ENCODE results near the gene SLC9A3.

The SLC9A3 gene

DNA sequence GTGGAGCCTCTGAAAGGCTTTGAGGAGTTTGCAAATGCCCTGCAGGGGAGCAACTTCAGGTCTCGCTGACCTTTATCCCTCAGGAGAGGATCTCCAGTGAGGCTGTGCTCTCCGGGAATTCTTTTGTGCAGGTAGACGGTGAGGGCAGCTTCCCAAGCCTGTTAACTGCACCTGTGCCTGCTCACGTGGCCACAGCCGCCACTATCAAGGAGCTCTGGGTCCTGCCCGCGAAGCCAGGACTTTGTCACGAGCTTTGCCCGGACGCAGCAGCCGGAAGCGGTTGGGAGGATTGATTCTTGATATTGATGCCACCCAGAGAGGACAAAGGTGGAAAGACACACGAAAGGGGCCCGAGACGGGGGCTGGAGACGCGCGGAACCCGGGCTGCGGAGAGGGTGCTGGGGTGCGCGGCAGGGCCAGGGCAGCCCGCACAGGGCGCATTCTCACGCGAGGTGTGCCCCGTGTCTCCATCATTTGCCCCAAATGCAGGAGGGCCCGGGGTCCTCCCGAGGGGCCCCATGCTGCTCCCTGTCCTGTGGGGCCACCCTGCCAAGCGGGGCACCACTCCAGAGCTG lies 18.2 kb downstream of the SLC9A3 start:
- no peak for DNase-seq (ENCODE audit: low spot score)

DNA sequence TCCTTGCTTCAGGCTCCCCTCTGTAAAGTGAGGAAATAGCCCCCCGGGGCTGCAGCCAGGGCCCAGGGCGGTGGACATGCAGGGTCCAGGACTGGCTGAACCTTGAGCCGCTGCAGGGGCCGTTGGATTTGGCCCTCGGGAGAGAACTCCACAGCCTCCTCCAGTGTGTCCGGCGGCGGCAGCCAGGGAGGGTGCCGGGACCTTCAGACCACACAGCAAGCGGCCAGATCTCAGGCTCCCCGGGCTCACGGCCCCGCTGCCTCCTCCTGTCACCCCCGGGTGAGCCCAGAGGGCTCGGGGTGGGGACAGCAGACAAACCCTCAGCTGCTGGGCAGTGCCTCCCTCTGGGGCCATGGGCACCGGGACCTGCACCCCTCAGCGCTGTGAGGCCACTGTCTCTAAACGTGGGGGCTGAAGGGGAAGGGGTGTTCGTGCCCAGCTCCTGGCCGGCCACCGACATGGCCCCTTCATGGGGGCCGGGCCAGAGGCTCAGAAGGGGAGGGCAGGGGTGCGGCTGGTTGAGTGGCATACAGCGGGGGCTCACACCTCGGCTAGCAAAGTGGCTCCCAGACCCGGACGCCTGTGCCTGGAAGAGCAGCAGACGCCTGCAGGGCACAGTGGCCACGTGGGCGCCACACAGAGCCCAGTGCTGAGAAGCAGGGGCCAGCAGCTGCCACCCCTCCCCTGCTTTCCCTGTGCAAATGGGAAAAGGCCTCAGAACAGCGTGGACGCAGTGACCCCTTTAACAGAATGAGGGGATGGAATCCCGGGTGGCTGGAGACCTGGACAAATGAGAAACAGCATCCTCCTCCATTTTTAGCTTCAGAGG lies 19.7 kb downstream of the SLC9A3 start:
- DNase-seq (ENCODE audit: low spot score): no peak

DNA sequence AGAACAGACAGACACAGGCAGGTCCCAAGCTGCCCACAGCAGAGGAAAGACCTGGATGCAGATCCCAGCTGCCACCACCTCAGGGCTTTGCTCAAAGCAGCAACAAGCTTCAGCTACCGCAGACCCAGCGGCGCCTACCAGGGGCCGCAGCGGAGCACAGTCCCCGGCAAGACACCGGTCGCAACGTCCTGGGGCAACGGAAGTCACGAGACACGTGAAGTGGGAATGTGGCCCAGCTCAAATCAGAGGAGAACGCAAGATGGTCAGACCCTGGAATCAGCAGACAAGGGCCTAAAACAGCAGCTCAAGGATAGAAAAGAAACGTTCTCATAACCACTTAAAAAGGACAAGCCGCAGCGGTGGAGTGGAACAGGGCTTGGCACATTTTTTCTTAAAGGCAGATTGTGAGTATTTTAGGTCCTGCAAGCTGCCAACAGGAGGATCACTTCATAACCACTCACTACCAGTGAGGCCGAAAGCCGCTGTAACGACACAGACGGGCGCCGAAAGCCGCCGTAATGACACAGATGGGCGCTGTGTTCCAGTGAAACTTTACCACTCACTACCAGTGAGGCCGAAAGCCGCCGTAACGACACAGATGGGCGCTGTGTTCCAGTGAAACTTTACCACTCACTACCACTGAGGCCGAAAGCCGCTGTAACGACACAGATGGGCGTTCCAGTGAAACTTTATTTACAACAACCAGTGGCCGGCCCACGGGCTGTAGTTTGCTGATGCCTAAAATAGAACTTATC lies 21.7 kb downstream of the SLC9A3 start:
- no peak for DNase-seq (ENCODE audit: low spot score)

DNA sequence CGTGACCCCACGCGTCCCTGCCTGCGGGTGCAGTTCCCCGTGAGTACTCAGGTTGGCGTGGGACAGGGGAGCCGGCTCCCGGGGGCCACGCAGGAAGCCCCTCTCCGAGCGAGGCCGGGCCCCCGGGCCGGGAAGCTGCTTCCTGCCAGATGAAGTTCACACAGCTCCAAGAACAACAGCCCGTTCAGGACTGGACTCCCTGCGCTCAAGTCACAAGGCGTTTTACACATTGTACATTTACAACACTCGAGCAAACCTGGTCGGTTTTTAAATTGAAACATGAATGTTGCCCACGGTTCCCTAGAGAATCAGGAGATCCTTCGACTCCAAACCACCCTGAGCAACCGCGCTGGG lies 22.4 kb downstream of the SLC9A3 start:
- no peak for DNase-seq (ENCODE audit: low spot score)

DNA sequence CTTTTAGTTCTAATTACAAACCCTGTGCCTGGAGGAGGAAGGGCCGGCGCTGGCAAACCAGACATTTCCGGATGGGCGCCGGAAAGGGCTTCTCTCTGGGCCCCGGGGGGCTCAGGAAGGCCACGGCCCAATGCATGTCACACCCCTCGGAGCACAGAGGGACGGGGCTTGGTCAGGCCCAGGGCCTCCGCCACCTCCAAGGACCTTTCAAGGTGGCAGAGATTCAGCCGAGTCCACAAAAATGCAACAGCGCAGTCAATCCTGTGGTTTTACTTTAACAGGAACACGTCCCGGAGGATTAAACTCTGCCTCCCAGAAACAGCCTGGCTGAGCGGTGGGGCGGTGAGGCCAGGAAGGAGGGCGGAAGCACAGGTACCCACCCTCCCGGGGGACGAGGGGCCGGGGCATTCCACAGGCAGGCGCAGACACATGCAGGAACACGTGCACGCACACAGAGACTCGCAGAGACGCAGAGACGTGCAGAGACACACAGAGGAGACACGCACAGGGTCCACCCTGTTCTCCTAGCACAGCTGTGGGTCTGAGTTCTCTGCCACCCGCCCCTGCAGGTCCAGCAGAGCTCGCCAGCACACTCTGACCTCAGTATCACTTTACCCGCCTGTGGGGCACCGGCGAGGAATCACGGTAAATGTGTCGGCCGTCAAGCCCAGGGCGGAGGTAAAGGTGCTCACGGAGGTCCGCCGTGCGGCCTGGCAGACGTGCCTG lies 23.0 kb downstream of the SLC9A3 start:
- no peak for DNase-seq (ENCODE audit: low spot score)

DNA sequence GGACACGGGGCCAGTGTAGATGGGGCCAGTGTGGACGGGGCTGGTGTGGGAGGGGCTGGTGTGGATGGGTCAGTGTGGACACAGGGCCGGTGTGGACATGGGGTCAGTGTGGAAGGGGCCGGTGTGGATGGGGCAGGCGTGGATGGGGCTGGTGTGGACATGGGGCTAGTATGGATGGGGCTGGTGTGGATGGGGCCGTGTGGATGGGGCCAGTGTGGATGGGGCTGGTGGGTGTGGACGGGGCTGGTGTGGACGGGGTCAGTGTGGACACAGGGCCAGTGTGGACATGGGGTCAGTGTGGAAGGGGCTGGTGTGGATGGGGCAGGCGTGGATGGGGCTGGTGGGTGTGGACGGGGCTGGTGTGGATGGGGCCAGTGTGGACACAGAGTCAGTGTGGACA lies 23.8 kb downstream of the SLC9A3 start:
- no peak for DNase-seq (ENCODE audit: low spot score)

DNA sequence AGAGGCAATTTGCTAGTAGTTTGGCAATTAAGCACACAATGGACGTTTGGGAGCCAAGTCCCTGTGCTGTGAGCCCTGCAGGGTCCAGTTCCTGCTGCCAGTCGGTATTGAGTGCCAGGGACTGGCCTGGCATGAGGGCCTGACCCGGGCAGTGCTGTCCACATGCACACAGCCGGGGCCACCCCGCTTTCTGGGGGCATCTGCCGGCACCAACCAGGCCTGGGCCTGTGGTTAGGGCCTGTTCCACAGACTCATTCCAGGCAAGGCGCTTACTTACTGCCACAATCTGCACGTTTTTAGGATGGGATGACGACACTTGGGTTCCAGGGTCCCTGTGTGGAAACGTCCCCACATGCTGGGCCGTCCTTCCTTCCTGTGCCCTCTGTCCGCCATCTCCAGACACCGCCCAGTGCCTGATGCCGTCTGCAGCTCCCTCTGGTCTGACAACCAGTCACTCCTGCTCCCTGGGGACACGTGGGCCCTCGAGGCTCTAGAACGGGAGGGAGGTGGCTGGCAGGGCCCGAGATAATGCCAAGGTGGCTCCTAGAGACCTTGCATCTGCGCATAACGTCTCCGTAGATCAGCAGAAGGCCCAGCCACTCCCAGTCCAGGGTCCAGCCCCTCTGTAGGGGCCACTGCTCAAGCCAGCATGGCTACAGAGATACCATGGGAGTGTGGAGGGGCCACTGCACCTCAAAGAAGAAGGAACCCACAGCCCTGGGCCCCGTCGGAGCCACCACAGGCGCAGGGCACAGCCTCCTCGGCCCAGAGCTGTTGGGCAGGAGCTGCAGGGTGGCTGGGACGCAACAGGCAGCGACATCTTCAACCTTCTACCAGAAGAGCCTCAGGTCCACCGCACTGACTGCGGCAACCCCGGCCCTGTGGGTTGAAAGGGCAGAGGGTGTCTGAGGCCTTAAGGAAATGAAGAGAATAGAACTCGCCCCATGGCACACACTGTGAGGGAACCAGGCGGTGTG lies 24.7 kb downstream of the SLC9A3 start:
- DNase-seq (ENCODE audit: low spot score): no peak

DNA sequence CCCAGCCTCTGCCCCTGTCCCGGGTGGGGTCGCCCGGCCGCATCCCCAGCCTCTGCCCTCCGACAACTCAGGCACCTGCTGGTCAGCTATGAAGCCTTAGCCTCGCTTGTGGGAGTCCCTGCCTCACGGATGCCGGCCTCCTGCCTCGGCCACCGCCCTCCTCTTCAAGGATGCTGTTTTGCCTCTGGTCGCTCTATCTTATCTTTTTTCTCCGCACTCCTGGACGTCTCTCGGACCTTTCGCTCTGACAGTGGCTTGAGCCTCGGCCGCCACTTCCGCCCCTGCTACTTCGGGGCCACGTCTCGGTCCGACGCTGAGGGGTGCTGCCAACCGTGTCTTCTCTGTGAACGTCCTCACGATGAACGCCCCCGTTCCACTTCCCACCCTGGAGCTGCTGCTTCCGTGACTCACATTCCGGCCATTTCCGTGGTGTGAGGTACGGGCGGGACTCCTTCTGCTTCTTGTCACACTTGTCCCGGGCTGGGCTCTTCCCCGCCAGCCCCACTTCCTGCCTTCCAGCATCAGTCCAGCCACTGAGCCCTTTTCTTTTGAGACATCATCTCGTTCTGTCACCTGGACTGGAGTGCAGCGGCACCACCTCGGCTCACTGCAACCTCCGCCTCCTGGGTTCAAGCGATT lies 26.3 kb downstream of the SLC9A3 start:
- DNase-seq (ENCODE audit: low spot score): no peak

DNA sequence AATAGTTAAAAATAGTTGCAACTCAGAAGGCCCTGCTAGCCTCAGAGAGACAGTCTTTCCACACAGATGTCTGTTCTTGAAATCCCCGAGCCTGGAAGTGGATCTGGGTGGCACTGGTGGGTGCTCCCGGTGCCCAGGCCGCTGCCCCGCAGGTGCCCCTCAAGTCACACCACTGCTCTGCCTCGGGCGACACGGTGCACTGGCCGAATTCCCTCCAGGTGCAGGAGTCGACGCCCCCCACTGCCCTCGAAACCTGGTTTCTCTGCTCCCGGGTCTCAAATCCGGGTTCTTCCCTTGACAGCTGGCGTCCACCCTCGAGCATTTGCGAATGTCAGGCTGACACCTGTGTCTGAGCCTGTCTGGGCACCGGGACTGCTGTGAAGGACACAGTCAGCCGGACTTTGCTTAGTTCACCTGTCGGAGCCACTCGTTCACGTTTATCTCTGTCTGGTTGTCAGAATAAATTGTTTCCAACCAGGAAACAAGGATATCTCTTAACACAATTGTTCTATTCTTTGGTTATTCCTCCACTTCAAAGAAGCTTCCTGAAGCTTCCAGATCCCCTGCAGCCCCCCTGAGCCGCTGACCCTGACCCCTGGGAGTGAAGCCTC lies 27.1 kb downstream of the SLC9A3 start:
- DNase-seq (ENCODE audit: low spot score): no peak

DNA sequence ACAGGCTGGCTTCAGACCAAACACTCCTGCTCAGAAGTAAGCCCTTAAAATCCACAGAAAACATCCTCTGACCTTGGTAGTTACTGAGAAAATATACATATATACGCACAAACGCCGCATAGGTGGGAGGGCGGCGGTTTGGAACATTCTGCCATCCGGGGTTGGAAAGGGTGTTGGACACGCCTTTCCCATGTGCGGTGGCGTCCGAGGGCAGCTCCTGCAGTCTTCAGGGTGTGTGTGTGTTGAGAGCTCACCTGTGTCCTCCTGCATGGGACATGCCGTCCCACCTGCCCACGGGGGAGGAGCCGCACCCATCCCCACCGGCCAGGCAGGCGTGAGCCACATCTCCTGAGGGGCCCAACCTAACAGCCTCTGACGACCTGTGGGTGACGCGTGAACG lies 28.2 kb downstream of the SLC9A3 start:
- no peak for DNase-seq (ENCODE audit: low spot score)

DNA sequence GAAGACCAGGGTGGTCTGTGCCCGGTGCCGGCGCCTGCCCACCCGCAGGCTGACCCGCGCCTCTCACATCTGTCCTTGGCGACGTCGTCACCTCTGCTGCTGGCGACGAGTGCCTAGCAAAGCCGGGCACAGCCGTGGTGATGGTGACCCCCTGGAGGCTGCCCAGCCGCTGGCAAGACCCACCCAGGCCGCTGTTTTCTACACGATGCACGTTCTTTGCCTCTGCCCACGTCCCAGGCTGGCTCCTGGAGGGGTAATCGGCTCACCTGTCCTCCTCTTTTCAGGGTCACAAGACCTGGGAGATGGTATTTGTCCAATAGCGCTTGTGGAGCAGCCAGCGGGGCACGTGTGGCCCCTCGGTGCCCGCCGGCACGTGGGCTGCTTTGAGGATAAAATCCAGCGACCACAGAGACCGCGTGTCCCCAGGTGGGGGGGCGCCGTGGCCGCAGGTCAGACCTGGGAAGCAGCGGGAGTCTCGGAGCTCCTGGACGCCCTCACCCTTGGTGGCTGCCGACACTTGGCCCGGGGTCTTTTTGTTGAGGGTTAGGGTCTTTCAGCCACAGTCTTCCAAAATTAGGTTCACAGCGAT lies 29.5 kb downstream of the SLC9A3 start:
- no peak for DNase-seq (ENCODE audit: low spot score)

DNA sequence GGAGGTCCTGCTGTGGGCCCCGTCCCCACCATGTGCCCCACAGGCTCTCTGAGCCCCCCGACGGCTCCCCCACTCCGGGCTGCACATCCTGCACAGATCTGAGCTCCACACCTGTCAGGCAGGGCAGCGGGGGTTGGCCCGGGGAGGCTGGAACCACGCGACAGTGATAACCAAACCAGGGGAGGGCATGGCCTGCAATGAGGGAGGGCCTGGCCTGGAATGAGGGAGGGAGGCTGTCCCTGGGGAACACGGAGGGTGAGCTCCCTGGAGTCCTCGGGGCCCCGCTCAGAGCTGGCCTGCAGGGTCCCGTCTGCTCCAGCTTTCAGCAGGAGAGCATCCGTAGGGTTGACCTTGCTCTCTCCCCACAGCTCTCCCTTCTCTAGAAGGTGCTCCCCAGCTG lies 30.5 kb downstream of the SLC9A3 start:
- no peak for DNase-seq (ENCODE audit: low spot score)

DNA sequence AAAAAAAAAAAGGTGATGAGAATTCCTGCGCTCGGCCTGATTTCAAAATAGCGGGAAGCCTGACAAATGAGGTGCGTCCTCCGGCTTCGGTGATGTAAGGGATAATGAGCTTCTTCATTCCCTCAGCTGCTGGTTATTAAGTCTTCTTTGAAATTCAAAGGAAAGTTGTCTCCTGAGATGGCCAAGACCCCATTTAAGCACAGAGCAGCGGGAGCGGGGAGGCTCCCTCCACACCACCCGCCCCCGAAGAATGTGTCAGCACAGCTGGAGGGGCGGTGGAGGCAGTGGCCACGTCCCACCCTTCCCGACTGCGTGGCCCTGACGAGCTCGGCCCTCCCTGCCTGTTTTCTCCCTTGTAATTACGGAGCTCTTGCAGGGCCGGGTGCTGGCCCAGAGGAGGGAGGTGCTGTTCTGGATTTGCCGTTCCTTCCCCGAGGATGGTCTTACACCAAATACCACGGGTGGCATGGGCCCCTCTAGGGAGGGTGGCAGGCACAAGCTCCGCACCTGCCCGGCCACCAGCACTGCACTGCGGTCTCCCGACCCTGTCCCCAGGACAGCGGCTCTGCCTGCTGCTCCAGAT lies 31.0 kb downstream of the SLC9A3 start:
- DNase-seq (ENCODE audit: low spot score): no peak

DNA sequence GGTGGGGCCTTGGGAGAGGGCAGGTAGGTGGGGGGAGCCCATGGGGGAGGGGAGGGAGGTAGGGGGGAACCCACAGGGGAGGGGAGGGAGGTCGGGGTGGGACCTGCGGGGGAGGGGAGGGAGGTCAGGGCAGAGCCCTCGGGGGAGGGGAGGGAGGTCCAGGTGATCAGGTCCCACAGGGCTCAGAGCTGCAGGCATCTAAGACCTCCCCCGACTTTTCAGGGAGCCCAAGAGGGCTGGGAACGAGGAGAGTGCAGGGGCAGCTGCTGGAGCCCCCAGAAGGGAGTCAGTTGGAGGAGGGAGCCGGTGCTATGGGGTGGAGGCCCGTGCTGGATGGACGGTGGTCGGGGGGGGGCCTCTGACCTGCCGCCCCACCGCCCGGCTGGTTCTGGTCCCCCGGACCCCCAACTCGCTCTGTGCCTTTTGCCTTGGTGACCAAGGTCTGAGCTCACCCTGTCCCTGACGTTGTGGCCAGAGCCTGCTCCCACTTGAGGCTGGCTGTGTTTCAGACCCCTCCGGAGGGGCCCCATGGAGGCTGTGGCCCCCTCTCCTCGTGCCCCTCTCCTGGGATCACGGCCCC lies 31.8 kb downstream of the SLC9A3 start:
- DNase-seq (ENCODE audit: low spot score): no peak

DNA sequence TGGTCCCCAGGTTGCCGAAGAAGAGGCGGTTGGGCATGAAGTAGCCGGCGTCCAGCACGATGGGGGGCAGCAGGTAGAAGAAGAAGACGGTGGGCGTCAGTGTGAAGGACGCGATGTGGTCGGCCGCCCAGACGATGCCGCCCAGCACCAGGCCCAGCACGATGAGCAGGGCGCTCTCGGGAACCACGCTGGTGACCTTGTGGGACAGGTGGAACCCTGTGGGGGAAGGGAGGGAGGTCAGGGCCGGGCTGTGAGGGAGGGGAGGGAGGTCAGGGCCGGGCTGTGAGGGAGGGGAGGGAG lies 32.4 kb downstream of the SLC9A3 start:
- no peak for DNase-seq (ENCODE audit: low spot score)

DNA sequence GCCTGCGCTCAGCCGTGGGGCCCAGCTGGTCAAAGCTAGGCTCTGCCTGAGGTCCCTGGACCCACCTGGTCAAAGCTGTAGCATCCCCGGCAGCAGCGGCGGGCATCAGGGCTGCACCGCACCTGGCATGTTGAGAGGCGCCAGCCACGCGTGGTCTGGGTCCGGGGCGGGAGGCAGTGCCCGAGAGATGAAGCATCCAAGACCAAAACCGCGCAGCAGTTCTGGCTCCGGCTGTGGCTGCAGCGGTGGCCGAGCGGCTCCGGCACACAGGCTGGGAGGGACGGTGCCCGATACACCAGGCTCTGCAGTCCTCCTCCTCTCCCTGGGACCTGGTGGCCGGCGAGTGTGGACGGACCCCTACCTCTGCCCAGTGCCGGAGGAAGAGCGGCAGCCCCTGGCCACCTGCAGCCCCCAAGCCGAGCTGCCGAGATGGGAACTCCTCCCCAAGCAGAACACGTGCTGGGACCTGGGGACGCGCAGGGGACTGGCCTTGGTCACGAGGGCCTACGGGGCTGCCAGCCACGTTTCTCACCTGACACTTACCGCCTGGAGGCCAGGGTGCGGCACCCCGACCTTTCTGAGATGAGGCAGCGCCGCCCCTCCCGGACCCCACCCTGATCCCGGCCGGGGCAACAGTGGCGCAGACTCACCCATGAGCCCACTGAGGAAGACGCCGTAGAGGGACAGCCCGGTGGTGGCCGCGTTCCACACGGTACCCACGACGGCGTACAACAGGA lies 33.0 kb downstream of the SLC9A3 start:
- DNase-seq (ENCODE audit: low spot score): no peak

DNA sequence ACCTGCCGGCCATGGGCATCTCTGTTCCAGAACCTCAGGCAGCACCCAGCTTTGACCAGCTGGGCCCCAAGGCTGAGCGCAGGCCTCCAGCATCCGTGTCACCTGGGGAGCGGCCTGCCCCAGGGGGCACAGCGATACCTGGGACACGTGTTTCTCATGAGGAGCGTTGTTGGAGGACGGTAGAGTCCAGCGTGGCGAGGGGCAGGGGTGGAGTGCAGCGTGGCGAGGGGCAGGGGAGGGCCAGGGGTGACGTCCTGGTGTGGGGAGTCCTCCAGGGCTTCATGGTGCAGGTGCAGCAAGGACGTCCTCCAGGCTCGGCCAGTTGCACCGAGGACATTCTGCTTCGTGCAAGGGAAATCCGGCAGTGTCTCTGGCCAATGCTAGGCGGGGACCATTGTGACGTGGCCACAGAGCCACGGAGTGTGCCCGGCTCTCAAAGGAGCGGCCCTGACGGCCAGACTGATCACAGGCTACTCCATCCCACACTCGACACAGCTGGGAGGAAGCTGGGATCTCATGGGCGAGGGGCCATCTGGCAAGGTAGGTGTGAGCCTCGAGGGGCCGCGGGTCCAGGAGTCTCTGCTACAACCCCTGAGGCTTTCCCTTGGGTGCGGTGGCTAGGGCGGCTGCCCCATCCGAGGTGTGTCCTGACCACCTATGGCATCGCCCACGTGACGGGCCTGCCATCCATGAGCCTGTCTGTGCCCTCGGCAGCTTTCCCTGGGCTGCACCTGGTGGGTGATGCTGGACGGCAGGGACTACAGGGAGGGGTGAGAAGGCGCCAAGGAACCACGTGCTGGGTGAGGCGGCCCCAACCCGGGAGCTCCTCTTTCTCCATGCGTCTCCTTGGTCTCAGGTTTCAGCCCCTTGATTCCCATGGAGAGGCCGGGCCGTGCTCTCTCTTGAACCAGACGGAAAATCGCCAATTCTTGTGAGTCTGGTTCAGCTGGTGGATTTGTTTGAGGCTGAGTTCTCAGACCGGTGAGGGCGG lies 33.8 kb downstream of the SLC9A3 start:
- DNase-seq (ENCODE audit: low spot score): no peak

DNA sequence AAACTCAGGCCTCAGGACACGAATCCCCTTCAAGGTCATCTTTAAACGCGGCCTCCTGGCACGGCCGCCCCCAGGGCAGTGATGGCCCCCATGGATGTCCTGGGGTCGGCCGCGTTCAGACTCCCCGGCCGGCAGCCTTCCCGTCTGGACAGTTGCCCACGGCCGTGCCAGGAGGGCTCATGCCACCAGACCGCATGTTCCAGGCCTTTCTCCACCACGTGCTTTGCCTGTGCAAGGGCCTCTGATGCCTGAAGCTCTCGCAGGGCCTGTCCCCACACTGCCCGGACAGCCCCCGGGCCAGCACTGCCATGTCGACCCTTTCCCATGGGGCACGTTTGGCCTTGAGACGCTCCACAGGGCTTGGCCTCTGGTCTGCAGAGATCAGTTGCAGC lies 34.6 kb downstream of the SLC9A3 start:
- DNase-seq (ENCODE audit: low spot score): no peak

Data from pons (tissue), 1 donor.